ENCODE data around the gene FAM110A.

The FAM110A gene

GRCh38 chr20:871436-871835 is 37.9 kb downstream of the FAM110A start:
- DNase-seq, result no peak
- Histone ChIP-seq H3K9me3 (ENCODE audit: control extremely low read depth in 1 of 5, control insufficient read depth in 4 of 5, insufficient read depth in 2 of 5, low read depth in 1 of 5, low read length in 4 of 5) (no peaks in the 10 kb centered on the region), H3K27ac (ENCODE audit: insufficient read depth in 1 of 2, low read depth in 1 of 2, low read length in 2 of 2, poor library complexity in 1 of 2, severe bottlenecking in 2 of 2) (no peak overlapping the region), H3K36me3 (ENCODE audit: control insufficient read depth in 4 of 4, insufficient read depth in 4 of 4, low read length in 3 of 4) (no peaks in the 10 kb centered on the region), H3K4me1 (ENCODE audit: control extremely low read depth in 1 of 4, control insufficient read depth in 4 of 4, insufficient read depth in 4 of 4, low read length in 3 of 4) (no peaks in the 10 kb centered on the region), H3K27me3 (replicated peaks in 2 of 5; ENCODE audit: control insufficient read depth in 4 of 5, insufficient read depth in 5 of 5, low read length in 4 of 5) (no peaks in the 10 kb centered on the region), H3K4me3 (ENCODE audit: control insufficient read depth in 1 of 7, extremely low read depth in 1 of 7, insufficient read depth in 4 of 7, low read depth in 2 of 7, low read length in 6 of 7) (no peak overlapping the region)
- POLR2A ChIA-PET, result no interaction called here
- CTCF ChIA-PET, result interaction anchor here (1.8 kb wide), 1 partner anchor 29 kb away, joined by 4 read pairs; no protein-coding TSS in a partner anchor

GRCh38 chr20:871948-872347 is 38.4 kb downstream of the FAM110A start:
- DNase-seq, result no peak
- H3K4me1 ChIP-seq (ENCODE audit: control extremely low read depth in 1 of 4, control insufficient read depth in 4 of 4, insufficient read depth in 4 of 4, low read length in 3 of 4), result no peaks in the 10 kb centered on the region
- WGBS (ENCODE audit: insufficient coverage), result 100% methylated on average over 2 of the region's 2 CpGs
- ChIA-PET CTCF (interaction anchor here (1.2 to 1.8 kb wide), 2 partner anchors 29 to 85 kb away, joined by 3 to 4 read pairs; no protein-coding TSS in a partner anchor), POLR2A (no interaction called here)
- no peak overlapping the region for H3K4me3 ChIP-seq (ENCODE audit: control insufficient read depth in 1 of 7, extremely low read depth in 1 of 7, insufficient read depth in 4 of 7, low read depth in 2 of 7, low read length in 6 of 7)
- H3K9me3 ChIP-seq (ENCODE audit: control extremely low read depth in 1 of 5, control insufficient read depth in 4 of 5, insufficient read depth in 2 of 5, low read depth in 1 of 5, low read length in 4 of 5), result no peaks in the 10 kb centered on the region
- H3K27ac ChIP-seq (ENCODE audit: insufficient read depth in 1 of 2, low read depth in 1 of 2, low read length in 2 of 2, poor library complexity in 1 of 2, severe bottlenecking in 2 of 2), result no peak overlapping the region
- no peaks in the 10 kb centered on the region for H3K27me3 ChIP-seq (replicated peaks in 2 of 5; ENCODE audit: control insufficient read depth in 4 of 5, insufficient read depth in 5 of 5, low read length in 4 of 5)
- no peaks in the 10 kb centered on the region for H3K36me3 ChIP-seq (ENCODE audit: control insufficient read depth in 4 of 4, insufficient read depth in 4 of 4, low read length in 3 of 4)

- 88% methylated on average over 18 of the region's 20 CpGs for WGBS (ENCODE audit: insufficient coverage)
- no peaks in the 10 kb centered on the region for H3K4me1 ChIP-seq (ENCODE audit: control extremely low read depth in 1 of 4, control insufficient read depth in 4 of 4, insufficient read depth in 4 of 4, low read length in 3 of 4)
- POLR2A ChIA-PET, result no interaction called here
- no peak for DNase-seq
- H3K9me3 ChIP-seq (ENCODE audit: control extremely low read depth in 1 of 5, control insufficient read depth in 4 of 5, insufficient read depth in 2 of 5, low read depth in 1 of 5, low read length in 4 of 5), result no peaks in the 10 kb centered on the region
- CTCF ChIA-PET, result interaction anchor here (1.2 kb wide), 2 partner anchors 34 to 84 kb away, joined by 3 read pairs; no protein-coding TSS in a partner anchor
- H3K36me3 ChIP-seq (ENCODE audit: control insufficient read depth in 4 of 4, insufficient read depth in 4 of 4, low read length in 3 of 4), result no peaks in the 10 kb centered on the region
- no peak overlapping the region for H3K4me3 ChIP-seq (ENCODE audit: control insufficient read depth in 1 of 7, extremely low read depth in 1 of 7, insufficient read depth in 4 of 7, low read depth in 2 of 7, low read length in 6 of 7)
- H3K27ac ChIP-seq (ENCODE audit: insufficient read depth in 1 of 2, low read depth in 1 of 2, low read length in 2 of 2, poor library complexity in 1 of 2, severe bottlenecking in 2 of 2), result no peak overlapping the region
- no peaks in the 10 kb centered on the region for H3K27me3 ChIP-seq (replicated peaks in 2 of 5; ENCODE audit: control insufficient read depth in 4 of 5, insufficient read depth in 5 of 5, low read length in 4 of 5)
Observed at GRCh38 chr20:872855-873520, 39.5 kb downstream of the FAM110A start.

GRCh38 chr20:873875-874607 is 40.5 kb downstream of the FAM110A start:
- ChIA-PET CTCF (no interaction called here), POLR2A (interaction anchor here (1.0 kb wide), 1 partner anchor 18 kb away, joined by 3 read pairs; no protein-coding TSS in a partner anchor)
- no peaks in the 10 kb centered on the region for H3K27me3 ChIP-seq (replicated peaks in 2 of 5; ENCODE audit: control insufficient read depth in 4 of 5, insufficient read depth in 5 of 5, low read length in 4 of 5)
- no peaks in the 10 kb centered on the region for H3K9me3 ChIP-seq (ENCODE audit: control extremely low read depth in 1 of 5, control insufficient read depth in 4 of 5, insufficient read depth in 2 of 5, low read depth in 1 of 5, low read length in 4 of 5)
- no peaks in the 10 kb centered on the region for H3K4me1 ChIP-seq (ENCODE audit: control extremely low read depth in 1 of 4, control insufficient read depth in 4 of 4, insufficient read depth in 4 of 4, low read length in 3 of 4)
- H3K27ac ChIP-seq (ENCODE audit: insufficient read depth in 1 of 2, low read depth in 1 of 2, low read length in 2 of 2, poor library complexity in 1 of 2, severe bottlenecking in 2 of 2), result no peak overlapping the region
- DNase-seq, result no peak
- no peaks in the 10 kb centered on the region for H3K36me3 ChIP-seq (ENCODE audit: control insufficient read depth in 4 of 4, insufficient read depth in 4 of 4, low read length in 3 of 4)
- no peak overlapping the region for H3K4me3 ChIP-seq (ENCODE audit: control insufficient read depth in 1 of 7, extremely low read depth in 1 of 7, insufficient read depth in 4 of 7, low read depth in 2 of 7, low read length in 6 of 7)
- WGBS (ENCODE audit: insufficient coverage), result 98% methylated on average over 6 of the region's 10 CpGs

- WGBS (ENCODE audit: insufficient coverage), result 94% methylated on average over 3 of the region's 4 CpGs
- Histone ChIP-seq H3K9me3 (ENCODE audit: control extremely low read depth in 1 of 5, control insufficient read depth in 4 of 5, insufficient read depth in 2 of 5, low read depth in 1 of 5, low read length in 4 of 5) (no peaks in the 10 kb centered on the region), H3K36me3 (ENCODE audit: control insufficient read depth in 4 of 4, insufficient read depth in 4 of 4, low read length in 3 of 4) (no peaks in the 10 kb centered on the region), H3K4me3 (ENCODE audit: control insufficient read depth in 1 of 7, extremely low read depth in 1 of 7, insufficient read depth in 4 of 7, low read depth in 2 of 7, low read length in 6 of 7) (no peak overlapping the region), H3K27ac (ENCODE audit: insufficient read depth in 1 of 2, low read depth in 1 of 2, low read length in 2 of 2, poor library complexity in 1 of 2, severe bottlenecking in 2 of 2) (no peak overlapping the region), H3K27me3 (replicated peaks in 2 of 5; ENCODE audit: control insufficient read depth in 4 of 5, insufficient read depth in 5 of 5, low read length in 4 of 5) (no peaks in the 10 kb centered on the region), H3K4me1 (ENCODE audit: control extremely low read depth in 1 of 4, control insufficient read depth in 4 of 4, insufficient read depth in 4 of 4, low read length in 3 of 4) (no peaks in the 10 kb centered on the region)
- no peak for DNase-seq
- CTCF ChIA-PET, result interaction anchor here (0.8 to 2.1 kb wide), 3 partner anchors 11 to 27 kb away, joined by 3 to 5 read pairs (median 4); no protein-coding TSS in a partner anchor
- POLR2A ChIA-PET, result no interaction called here
Observed at GRCh38 chr20:875115-875514, 41.6 kb downstream of the FAM110A start.

GRCh38 chr20:877814-878213 is 44.3 kb downstream of the FAM110A start:
- CTCF ChIA-PET, result interaction anchor here (1.1 to 1.2 kb wide), 3 partner anchors 44 to 78 kb away, joined by 3 to 4 read pairs (median 3); partner anchors contain the start of gene FAM110A
- Histone ChIP-seq H3K27me3 (replicated peaks in 2 of 5; ENCODE audit: control insufficient read depth in 4 of 5, insufficient read depth in 5 of 5, low read length in 4 of 5) (no peaks in the 10 kb centered on the region), H3K4me3 (ENCODE audit: control insufficient read depth in 1 of 7, extremely low read depth in 1 of 7, insufficient read depth in 4 of 7, low read depth in 2 of 7, low read length in 6 of 7) (no peak overlapping the region)

More at GRCh38 chr20:877814-878213, 44.3 kb downstream of the FAM110A start:
- DNase-seq, result no peak
- Histone ChIP-seq H3K36me3 (ENCODE audit: control insufficient read depth in 4 of 4, insufficient read depth in 4 of 4, low read length in 3 of 4) (no peaks in the 10 kb centered on the region), H3K9me3 (ENCODE audit: control extremely low read depth in 1 of 5, control insufficient read depth in 4 of 5, insufficient read depth in 2 of 5, low read depth in 1 of 5, low read length in 4 of 5) (no peaks in the 10 kb centered on the region), H3K4me1 (ENCODE audit: control extremely low read depth in 1 of 4, control insufficient read depth in 4 of 4, insufficient read depth in 4 of 4, low read length in 3 of 4) (peaks cover 0 to 7% (median 0%) of the 10 kb centered on the region in 4 experiments), H3K27ac (ENCODE audit: insufficient read depth in 1 of 2, low read depth in 1 of 2, low read length in 2 of 2, poor library complexity in 1 of 2, severe bottlenecking in 2 of 2) (no peak overlapping the region)
- POLR2A ChIA-PET, result no interaction called here
- WGBS (ENCODE audit: insufficient coverage), result 93% methylated on average over 7 of the region's 7 CpGs
